GM23248 (cell line): ENCODE measurements around the gene CDH4.

Experiments
- EZH2 ChIP-seq: fragments of 200-600 bp; sonication (generic); IDR thresholded peaks from 2 replicates; pipeline ENCODE4 v1.6.1; 2018; ENCODE audit warnings: antibody characterized with exemption, mild to moderate bottlenecking; ENCODE audit not compliant: insufficient read depth, poor library complexity, severe bottlenecking
- EZH2phosphoT487 ChIP-seq: fragments of 200-600 bp; sonication (generic); IDR thresholded peaks from 2 replicates; pipeline ENCODE4 v1.6.1; 2018; ENCODE audit warnings: antibody characterized with exemption, moderate library complexity, mild to moderate bottlenecking, low read depth; ENCODE audit not compliant: insufficient read depth

DNA sequence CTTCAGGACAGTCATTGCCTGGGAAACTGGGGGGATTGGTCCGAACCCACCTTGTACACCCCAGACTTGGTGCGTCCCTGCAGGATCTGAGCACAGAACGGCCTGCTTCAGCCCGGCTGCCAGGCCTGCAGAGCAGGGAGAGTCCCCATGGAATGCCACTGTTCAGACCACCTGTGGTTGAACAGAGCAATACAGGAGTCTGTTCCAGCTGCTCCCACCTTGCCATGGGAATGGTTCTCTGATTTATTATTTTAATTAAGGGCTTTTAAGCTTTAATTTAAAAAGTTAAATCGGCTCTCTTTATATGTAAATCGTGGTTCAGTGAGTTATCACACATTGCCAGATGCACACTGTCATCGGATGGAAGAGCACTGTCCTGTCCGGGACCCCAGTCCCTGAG lies 310.4 kb downstream of the CDH4 start:
- TF ChIP-seq EZH2phosphoT487 = no peak
- no peak for TF ChIP-seq EZH2
